Endothelial cell of umbilical vein (primary cell): ENCODE data around the gene PDCD2. TPM values are rescaled to one million over a fixed set of nuclear protein-coding genes. Genes with fewer than 3 reads are reported as not detected.

ENCODE experiments used
- BruUV-seq: library from RNA; stranded (reverse); fragments of 400-500 nt; replicated peaks from 2 replicates; lab custom pipeline; 2021; lab: Mats Ljungman, UMichigan
- CTCF ChIA-PET: fragments of 300-600, 350-600 bp; sonication (Branson Sonifier 250); formaldehyde crosslinking; loops from one replicate; lab custom pipeline; 2021; ENCODE audit warnings: antibody characterized with exemption, inconsistent platforms; lab: Charles Lee
- POLR2A ChIA-PET: fragments of 300-600, 350-600 bp; sonication (Branson Sonifier 250); formaldehyde crosslinking; loops from one replicate; lab custom pipeline; 2021; ENCODE audit warnings: antibody characterized with exemption, inconsistent platforms; lab: Charles Lee
- DNase-seq: peaks from one replicate; pipeline ENCODE4 v3.0.0-alpha.2; 2011; ENCODE audit warnings: low read depth, low spot score
- FAIRE-seq: peaks from 2 replicates; lab custom pipeline; 2011; peaks lifted over from hg19 to GRCh38; lab: Jason Lieb, UNC
- H2AFZ ChIP-seq: 2 replicates; pipeline ENCODE4 v1.6.0; 2012; ENCODE audit warnings: low read depth, low read length, control low read depth, inconsistent platforms
- H3K27ac ChIP-seq: 2 replicates; pipeline ENCODE4 v1.5.1; 2011; ENCODE audit warnings: low read depth, mild to moderate bottlenecking, control low read depth, low read length, moderate library complexity; ENCODE audit not compliant: insufficient read depth
- H3K27me3 ChIP-seq, 2 experiments: 2 replicates each; pipeline versions ENCODE4 v1.6.0 to v1.6.1; 2011; ENCODE audit warnings: low read length in 2 of 2, mixed read lengths in 1 of 2; ENCODE audit not compliant: control insufficient read depth in 2 of 2, insufficient read depth in 2 of 2
- H3K36me3 ChIP-seq, 2 experiments: 2 replicates in 1 of 2; 3 replicates in 1 of 2; pipeline ENCODE4 v1.5.1; 2011; ENCODE audit warnings: low read length in 2 of 2, mild to moderate bottlenecking in 1 of 2, moderate library complexity in 1 of 2; ENCODE audit not compliant: control insufficient read depth in 2 of 2, insufficient read depth in 2 of 2; ENCODE audit errors: extremely low read depth in 1 of 2
- H3K4me1 ChIP-seq: 3 replicates; pipeline ENCODE4 v1.5.1; 2011; ENCODE audit warnings: mild to moderate bottlenecking, low read length; ENCODE audit not compliant: control insufficient read depth, insufficient read depth; ENCODE audit errors: extremely low read depth
- H3K4me2 ChIP-seq: 2 replicates; pipeline ENCODE4 v1.6.1; 2011; ENCODE audit warnings: low read length, control low read depth, mixed read lengths; ENCODE audit not compliant: insufficient read depth
- H3K4me3 ChIP-seq, 3 experiments: fragments of 200-600 bp in 1 of 3; sonication (generic), shearing (Covaris generic) in 1 of 3; replicated peaks in 1 of 3; 2 replicates each; pipeline ENCODE4 v1.5.1; 2011 to 2016; ENCODE audit warnings: control low read depth in 3 of 3, low read length in 3 of 3, mild to moderate bottlenecking in 2 of 3, inconsistent platforms in 1 of 3, low read depth in 1 of 3, moderate library complexity in 1 of 3; ENCODE audit not compliant: insufficient read depth in 1 of 3
- H3K79me2 ChIP-seq: 2 replicates; pipeline ENCODE4 v1.6.0; 2012; ENCODE audit warnings: low read length, inconsistent platforms; ENCODE audit not compliant: control insufficient read depth, insufficient read depth
- H3K9ac ChIP-seq: replicated peaks from 2 replicates; pipeline ENCODE3; 2011; ENCODE audit warnings: low read length, control low read depth; ENCODE audit not compliant: insufficient read depth; ENCODE audit errors: extremely low read depth
- H3K9me1 ChIP-seq: replicated peaks from 3 replicates; pipeline ENCODE4 v1.6.0; 2011; ENCODE audit warnings: mild to moderate bottlenecking, low read length; ENCODE audit not compliant: control insufficient read depth, insufficient read depth; ENCODE audit errors: extremely low read depth
- H3K9me3 ChIP-seq: replicated peaks from 2 replicates; pipeline ENCODE4 v1.5.1; 2012; ENCODE audit warnings: low read length, inconsistent platforms; ENCODE audit not compliant: control insufficient read depth, insufficient read depth
- H4K20me1 ChIP-seq: replicated peaks from 2 replicates; pipeline ENCODE3; 2011; ENCODE audit warnings: mild to moderate bottlenecking, low read length; ENCODE audit not compliant: control insufficient read depth, insufficient read depth; ENCODE audit errors: extremely low read depth
- EZH2 ChIP-seq: IDR thresholded peaks from 2 replicates; pipeline ENCODE4 v1.6.1; 2012; ENCODE audit warnings: borderline replicate concordance, low read depth, mild to moderate bottlenecking, moderate library complexity, low read length, inconsistent platforms; ENCODE audit not compliant: severe bottlenecking
- GATA2 ChIP-seq: IDR thresholded peaks from 2 replicates; pipeline ENCODE4 v1.7.0; 2011; ENCODE audit warnings: low read depth, mild to moderate bottlenecking, moderate library complexity, mixed read lengths, low read length; ENCODE audit not compliant: insufficient read length, insufficient read depth
- JUN ChIP-seq: IDR thresholded peaks from 2 replicates; pipeline ENCODE4 v1.6.1; 2011; ENCODE audit warnings: borderline replicate concordance, low read depth; ENCODE audit not compliant: insufficient read length, insufficient read depth
- MYC ChIP-seq: IDR thresholded peaks from one replicate; pipeline ENCODE4 v1.6.1; 2011; ENCODE audit warnings: mild to moderate bottlenecking, low read depth, low read length
- POLR2A ChIP-seq: IDR thresholded peaks from 2 replicates; pipeline ENCODE4 v1.6.1; 2012; ENCODE audit warnings: low read depth, mild to moderate bottlenecking, control low read depth, low read length
- POLR2AphosphoS5 ChIP-seq: IDR thresholded peaks from 2 replicates; pipeline ENCODE4 v1.6.1; 2012; ENCODE audit warnings: low read depth, mild to moderate bottlenecking, control low read depth, low read length, moderate library complexity; ENCODE audit not compliant: insufficient read depth
- dilution Hi-C: fragments of 300-500 bp; cut with MboI; formaldehyde crosslinking; loops from one replicate; pipeline ENCODE4 v1.15.0; 2019; ENCODE audit warnings: low sequenced_read_pairs; ENCODE audit not compliant: extremely low pct_ligation_motif_present
- intact Hi-C: fragments of 100-400 bp; cut with micrococcal nuclease; formaldehyde crosslinking; loops from one replicate; pipeline ENCODE4 v1.10.0; 2022
- polyA plus RNA-seq, 4 experiments: library from polyadenylated mRNA; depleted of rRNA in 3 of 4; stranded (reverse) in 3 of 4; unstranded in 1 of 4; fragments of >200 nt; gene quantifications; 2 replicates each; pipeline versions ENCODE4 v1.2.1 to v1.2.3, GENCODE V29; 2011 to 2012; ENCODE audit warnings: missing spikeins in 1 of 4
- total RNA-seq: library from RNA; stranded (reverse); gene quantifications from 2 replicates; pipeline ENCODE4 v1.2.3, GENCODE V29; 2021
- TF ChIP-seq, protein P1 (sequence below), 2 donors: IDR thresholded peaks; 1 replicate in 1 of 2; 2 replicates in 1 of 2; pipeline ENCODE4 v1.5.1; 2011; ENCODE audit warnings: low read length in 2 of 2, mild to moderate bottlenecking in 2 of 2, moderate library complexity in 2 of 2, control low read depth in 1 of 2, inconsistent platforms in 1 of 2, low read depth in 1 of 2; ENCODE audit not compliant: insufficient read depth in 1 of 2; ENCODE audit errors: extremely low read depth in 1 of 2

The PDCD2 gene
- total and polyA plus RNA-seq, 2 donors (not counting 3 experiments of a cell fraction or from before 2014, with no cell fraction given) = 53.9 to 67.8 TPM

DNA sequence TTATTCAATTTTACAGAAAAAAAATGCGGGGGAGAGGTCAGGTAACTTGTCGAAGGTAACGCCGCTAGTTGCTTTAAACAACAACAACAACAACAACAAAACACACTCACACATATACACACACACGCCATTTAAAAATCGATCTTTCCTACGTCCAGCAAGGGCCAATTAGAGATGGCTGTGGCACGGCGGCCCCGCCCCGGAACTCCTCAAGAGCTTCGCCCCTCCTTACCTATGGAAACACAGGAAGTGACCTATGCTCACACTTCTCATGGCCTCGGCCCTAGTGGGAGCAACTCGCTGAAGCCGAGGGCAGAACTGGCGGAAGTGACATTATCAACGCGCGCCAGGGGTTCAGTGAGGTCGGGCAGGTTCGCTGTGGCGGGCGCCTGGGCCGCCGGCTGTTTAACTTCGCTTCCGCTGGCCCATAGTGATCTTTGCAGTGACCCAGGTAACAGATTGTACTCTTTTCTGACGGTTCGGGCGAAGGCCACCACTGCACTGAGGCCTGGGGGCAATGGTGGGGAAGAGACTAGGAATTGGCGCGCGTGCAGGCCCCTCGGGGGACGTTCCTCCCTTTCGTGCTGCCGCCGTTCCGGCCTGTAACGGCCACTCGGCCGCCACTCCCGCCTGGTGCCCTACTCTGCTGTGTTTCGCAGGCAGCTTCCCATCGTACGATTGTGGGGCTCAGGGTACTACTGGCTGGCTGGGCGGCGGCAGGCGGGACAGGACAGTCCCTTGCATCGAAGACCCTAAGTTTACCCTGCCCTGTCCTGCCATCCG lies 30.2 kb downstream of the PDCD2 start, which contains the start of gene TBP:
Gene TBP (plus strand): TSS at position 357 of the 783 bp plus-strand sequence. CDS start 2,661 bp downstream, outside the sequence.
- H3K4me1 ChIP-seq = peaks cover 22% of the 10 kb centered on the region
- peak within 1 kb of the TSS; percentile 89 for H3K9ac ChIP-seq
- peak within 1 kb of the TSS; percentile 92 for H3K4me2 ChIP-seq
- DNase-seq = peak; percentile 97
- peaks cover 2% of the 10 kb centered on the region for H4K20me1 ChIP-seq
- no peaks in the 10 kb centered on the region for H3K27me3 ChIP-seq
- no peaks in the 10 kb centered on the region for H3K9me1 ChIP-seq
- peak within 1 kb of the TSS; percentile 91 for H2AFZ ChIP-seq
- peaks cover 0 to 3% of the 10 kb centered on the region in 2 experiments for H3K36me3 ChIP-seq
- H3K9me3 ChIP-seq = no peaks in the 10 kb centered on the region
- intact Hi-C loops (loop anchor here (1.0 to 2.0 kb wide), 4 partner anchors 30 to 851 kb away; partner anchors contain the start of genes C6orf120, DYNLT2, ERMARD and PDCD2), dilution Hi-C loops (no loop called here)
- H3K4me3 ChIP-seq = peak within 1 kb of the TSS; percentile 76 to 89 (median 81)
- POLR2A ChIA-PET = interaction anchor here (1.1 kb wide), 1 partner anchor 30 kb away, joined by 4 read pairs; the partner anchor contains the start of gene PDCD2
- TF ChIP-seq POLR2AphosphoS5 (peak; percentile 63), EZH2 (no peak), MYC (no peak), JUN (no peak), GATA2 (no peak), POLR2A (peak; percentile 86)
- TF ChIP-seq, protein P1, sequence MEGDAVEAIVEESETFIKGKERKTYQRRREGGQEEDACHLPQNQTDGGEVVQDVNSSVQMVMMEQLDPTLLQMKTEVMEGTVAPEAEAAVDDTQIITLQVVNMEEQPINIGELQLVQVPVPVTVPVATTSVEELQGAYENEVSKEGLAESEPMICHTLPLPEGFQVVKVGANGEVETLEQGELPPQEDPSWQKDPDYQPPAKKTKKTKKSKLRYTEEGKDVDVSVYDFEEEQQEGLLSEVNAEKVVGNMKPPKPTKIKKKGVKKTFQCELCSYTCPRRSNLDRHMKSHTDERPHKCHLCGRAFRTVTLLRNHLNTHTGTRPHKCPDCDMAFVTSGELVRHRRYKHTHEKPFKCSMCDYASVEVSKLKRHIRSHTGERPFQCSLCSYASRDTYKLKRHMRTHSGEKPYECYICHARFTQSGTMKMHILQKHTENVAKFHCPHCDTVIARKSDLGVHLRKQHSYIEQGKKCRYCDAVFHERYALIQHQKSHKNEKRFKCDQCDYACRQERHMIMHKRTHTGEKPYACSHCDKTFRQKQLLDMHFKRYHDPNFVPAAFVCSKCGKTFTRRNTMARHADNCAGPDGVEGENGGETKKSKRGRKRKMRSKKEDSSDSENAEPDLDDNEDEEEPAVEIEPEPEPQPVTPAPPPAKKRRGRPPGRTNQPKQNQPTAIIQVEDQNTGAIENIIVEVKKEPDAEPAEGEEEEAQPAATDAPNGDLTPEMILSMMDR (IDR thresholded peaks at IDR 0.05; ENCODE audit: extremely low read depth in 1 of 2, insufficient read depth in 1 of 2, low read depth in 1 of 2, low read length in 2 of 2) = no peak
- peak within 1 kb of the TSS; percentile 84 for H3K27ac ChIP-seq
- FAIRE-seq = peak; percentile 98
- BruUV-seq = TSS peak; percentile 61
- CTCF ChIA-PET = interaction anchor here (1.0 kb wide), 2 partner anchors 30 to 722 kb away, joined by 5 to 6 read pairs; partner anchors contain the start of gene PDCD2
- peaks cover 65% of the 10 kb centered on the region for H3K79me2 ChIP-seq
